Kidney (tissue), 14 donors: ENCODE data around the gene CHST12. TPM values are rescaled to one million over a fixed set of nuclear protein-coding genes. Genes with fewer than 3 reads are reported as not detected.
"Not testable (repeated sequence)": the region's sequence is repeated elsewhere in the genome, so short reads cannot be mapped to it uniquely, and the experiment has no call there.

Experiments
- DNase-seq, 5 donors: peaks; one replicate each; pipeline ENCODE4 v3.0.0-alpha.2; 2013 to 2020
- FAIRE-seq: peaks from 2 replicates; lab custom pipeline; 2012; peaks lifted over from hg19 to GRCh38; lab: Jason Lieb, UNC
- H3K27ac ChIP-seq, 2 donors: one replicate each; pipeline ENCODE4 v1.7.0; 2013; ENCODE audit warnings: low read depth in 2 of 2, low read length in 2 of 2, inconsistent platforms in 1 of 2
- H3K27me3 ChIP-seq: one replicate; pipeline ENCODE4 v1.7.1; 2013; ENCODE audit warnings: low read length, inconsistent platforms; ENCODE audit not compliant: control insufficient read depth, insufficient read depth
- H3K36me3 ChIP-seq, 3 donors: one replicate each; pipeline versions ENCODE4 v1.7.0 to v1.7.1; 2013; ENCODE audit warnings: low read length in 3 of 3, control low read depth in 1 of 3, inconsistent platforms in 1 of 3; ENCODE audit not compliant: insufficient read depth in 3 of 3, control insufficient read depth in 2 of 3
- H3K4me1 ChIP-seq, 3 donors: one replicate each; pipeline versions ENCODE4 v1.7.0 to v1.7.1; 2013; ENCODE audit warnings: low read length in 3 of 3, inconsistent platforms in 1 of 3, low read depth in 1 of 3; ENCODE audit not compliant: control insufficient read depth in 2 of 3, insufficient read depth in 2 of 3
- H3K4me3 ChIP-seq, 3 donors: one replicate each; pipeline versions ENCODE4 v1.7.0 to v1.8.1; 2013; ENCODE audit warnings: low read length in 3 of 3, control low read depth in 1 of 3, inconsistent platforms in 1 of 3
- H3K9ac ChIP-seq, 3 donors: one replicate each; pipeline versions ENCODE4 v1.7.0 to v1.7.1; 2013; ENCODE audit warnings: low read length in 3 of 3, control low read depth in 1 of 3, inconsistent platforms in 1 of 3
- H3K9me3 ChIP-seq, 3 donors: one replicate each; pipeline versions ENCODE4 v1.7.0 to v1.7.1; 2013; ENCODE audit warnings: low read length in 3 of 3, control low read depth in 1 of 3, inconsistent platforms in 1 of 3; ENCODE audit not compliant: control insufficient read depth in 2 of 3, insufficient read depth in 1 of 3
- intact Hi-C: fragments of 100-400 bp; cut with DNase I; formaldehyde crosslinking; loops from one replicate; pipeline ENCODE4 v1.11.1; 2022
- polyA plus RNA-seq: library from polyadenylated mRNA; stranded (reverse); fragments of 350-450 nt; fragmentation: Illumina TruSeq; extraction: RNeasy Lipid Tissue Mini Kit (QIAGEN cat#74804); gene quantifications from one replicate; pipeline ENCODE4 v1.2.3, GENCODE V29; 2014; ENCODE audit warnings: low read depth, low replicate concordance; ENCODE audit not compliant: insufficient read depth
- total RNA-seq: library from RNA; stranded (reverse); fragmentation: NEBNext Ultra II Directional; extraction: Animal tissue kit (Norgen Biotek cat#: 25700); gene quantifications from one replicate; pipeline ENCODE4 v1.2.1, GENCODE V29; 2021
- TF ChIP-seq, protein P1 (sequence below): IDR thresholded peaks from 3 replicates; pipeline ENCODE4 v1.5.1; 2012; ENCODE audit warnings: mild to moderate bottlenecking, moderate library complexity, borderline replicate concordance; ENCODE audit not compliant: insufficient read depth; ENCODE audit errors: extremely low read depth
- donor health status: control.
- donor health status: control.
- donor health status: control.
- donor health status: control.
- donor health status: control.
- donor health status: DM: yes; HTN: yes; CAD: no.
- donor health status: Normal renal cell carcinoma (clear cell type).

CHST12 gene
- total and polyA plus RNA-seq, 2 donors from 2014 or later = 16.3 to 25.6 TPM

DNA sequence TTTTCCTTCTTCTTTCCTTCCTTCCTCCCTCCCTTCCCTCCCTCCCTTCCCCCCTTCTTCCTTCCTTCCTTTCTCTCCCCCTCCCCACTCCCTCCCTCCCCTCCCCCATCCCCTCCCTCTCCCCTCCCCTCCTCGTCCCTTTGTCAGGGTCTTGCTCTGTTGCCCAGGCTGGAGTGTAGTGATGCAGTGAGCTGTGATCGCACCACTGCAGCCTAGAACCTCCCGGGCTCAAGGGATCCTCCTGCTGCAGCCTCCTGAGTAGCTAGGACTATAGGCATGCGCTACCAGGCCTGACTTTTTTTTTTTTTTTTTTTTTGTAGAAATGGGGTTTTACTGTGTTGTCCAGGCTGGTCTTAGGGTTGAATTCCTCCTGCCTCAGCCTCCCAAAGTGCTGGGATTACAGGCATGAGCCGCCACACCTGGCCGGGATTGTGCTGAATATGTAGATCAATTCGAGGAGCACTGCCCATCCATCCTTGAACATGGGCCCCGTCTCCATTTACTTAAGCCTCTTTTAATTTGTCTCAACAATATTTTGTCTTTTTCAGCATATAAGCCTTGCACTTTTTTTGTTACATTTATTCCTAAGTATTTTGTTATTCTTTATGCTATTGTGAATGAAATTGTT, 49.3 kb downstream of the CHST12 start:
- H3K36me3 ChIP-seq = no peaks in the 10 kb centered on the region
- TF ChIP-seq, protein P1, sequence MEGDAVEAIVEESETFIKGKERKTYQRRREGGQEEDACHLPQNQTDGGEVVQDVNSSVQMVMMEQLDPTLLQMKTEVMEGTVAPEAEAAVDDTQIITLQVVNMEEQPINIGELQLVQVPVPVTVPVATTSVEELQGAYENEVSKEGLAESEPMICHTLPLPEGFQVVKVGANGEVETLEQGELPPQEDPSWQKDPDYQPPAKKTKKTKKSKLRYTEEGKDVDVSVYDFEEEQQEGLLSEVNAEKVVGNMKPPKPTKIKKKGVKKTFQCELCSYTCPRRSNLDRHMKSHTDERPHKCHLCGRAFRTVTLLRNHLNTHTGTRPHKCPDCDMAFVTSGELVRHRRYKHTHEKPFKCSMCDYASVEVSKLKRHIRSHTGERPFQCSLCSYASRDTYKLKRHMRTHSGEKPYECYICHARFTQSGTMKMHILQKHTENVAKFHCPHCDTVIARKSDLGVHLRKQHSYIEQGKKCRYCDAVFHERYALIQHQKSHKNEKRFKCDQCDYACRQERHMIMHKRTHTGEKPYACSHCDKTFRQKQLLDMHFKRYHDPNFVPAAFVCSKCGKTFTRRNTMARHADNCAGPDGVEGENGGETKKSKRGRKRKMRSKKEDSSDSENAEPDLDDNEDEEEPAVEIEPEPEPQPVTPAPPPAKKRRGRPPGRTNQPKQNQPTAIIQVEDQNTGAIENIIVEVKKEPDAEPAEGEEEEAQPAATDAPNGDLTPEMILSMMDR = no peak
- intact Hi-C loops = no loop called here

DNA sequence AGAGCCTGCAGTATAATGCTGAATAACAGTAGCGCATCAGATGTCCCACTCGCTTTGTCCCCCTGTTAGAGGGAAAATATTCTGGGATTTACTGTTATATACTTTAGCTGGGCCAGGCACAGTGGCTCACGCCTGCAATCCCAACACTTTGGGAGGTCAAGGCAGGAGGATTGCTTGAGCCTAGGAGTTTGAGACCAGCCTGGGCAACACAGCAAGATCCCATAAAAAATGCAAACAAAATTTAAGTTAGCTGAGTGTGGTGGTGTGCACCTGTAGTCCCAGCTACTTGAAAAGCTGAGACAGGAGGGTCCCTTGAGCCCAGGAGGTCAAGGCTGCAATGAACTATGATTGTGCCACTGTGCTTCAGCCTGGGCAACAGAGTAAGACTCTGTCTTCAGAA, 50.4 kb downstream of the CHST12 start:
- H3K4me1 ChIP-seq, H3K4me3 ChIP-seq, H3K27ac ChIP-seq, H3K9me3 ChIP-seq, H3K27me3 ChIP-seq, intact Hi-C loops, H3K9ac ChIP-seq, H3K36me3 ChIP-seq, DNase-seq, FAIRE-seq: not testable (repeated sequence)

More for the DNA sequence above, 49.3 kb downstream of the CHST12 start:
- no peaks in the 10 kb centered on the region for H3K27me3 ChIP-seq
- DNase-seq (no peak), FAIRE-seq (no peak)
- peaks cover 0 to 7% (median 0%) of the 10 kb centered on the region in 3 donors for H3K4me1 ChIP-seq
- no peak overlapping the region for H3K4me3 ChIP-seq
- H3K9ac ChIP-seq = no peak overlapping the region
- no peak overlapping the region for H3K27ac ChIP-seq
- no peaks in the 10 kb centered on the region for H3K9me3 ChIP-seq

DNA sequence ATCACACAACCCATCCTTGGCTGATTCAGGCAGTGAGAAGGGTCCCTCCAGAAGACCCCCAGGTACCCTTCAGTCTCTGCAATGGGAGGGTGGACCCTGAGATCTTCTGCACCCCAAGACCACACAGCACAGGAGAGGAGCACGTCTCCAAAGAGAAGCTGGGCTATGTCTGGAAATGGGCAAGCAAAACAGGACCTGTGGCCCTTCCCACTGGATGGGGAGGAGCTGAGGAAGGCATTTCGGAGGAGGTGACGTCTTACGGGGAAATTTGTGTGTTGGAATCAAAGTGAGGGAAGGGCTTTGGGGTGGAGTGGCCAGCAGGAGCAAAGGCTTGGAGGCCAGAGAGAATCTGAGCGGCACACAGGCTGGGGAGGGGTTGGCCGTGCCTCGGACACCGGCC, 56.3 kb downstream of the CHST12 start:
- no peak for FAIRE-seq
- Histone ChIP-seq H3K4me3 (no peak overlapping the region), H3K9me3 (no peaks in the 10 kb centered on the region), H3K9ac (no peak overlapping the region), H3K4me1 (no peaks in the 10 kb centered on the region), H3K27me3 (no peaks in the 10 kb centered on the region), H3K36me3 (no peaks in the 10 kb centered on the region), H3K27ac (no peak overlapping the region)
- TF ChIP-seq, protein P1 = no peak
- no peak for DNase-seq
- intact Hi-C loops = no loop called here

DNA sequence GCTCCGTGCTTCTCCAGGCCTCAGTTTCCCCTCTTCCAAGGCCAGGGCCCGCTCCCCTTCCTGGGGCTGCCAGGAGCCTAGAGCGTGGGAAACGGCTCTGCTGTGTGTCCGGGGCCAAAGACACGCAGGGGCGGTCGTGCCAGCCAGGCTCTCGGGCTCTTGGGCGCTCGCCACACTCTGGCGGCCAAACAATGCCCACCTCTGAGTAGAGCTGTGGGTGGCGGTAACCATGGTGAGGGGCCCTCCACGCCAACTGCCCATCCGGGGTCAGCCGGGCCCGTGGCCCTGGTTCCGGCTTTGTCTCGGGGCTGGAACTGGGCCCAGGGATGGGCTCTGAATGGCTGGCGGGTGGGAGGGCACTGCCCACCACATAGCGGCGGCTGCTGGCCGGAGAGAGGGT, 56.8 kb downstream of the CHST12 start:
- FAIRE-seq (no peak), DNase-seq (peak in 1 of 5 donors; percentile 67)
- intact Hi-C loops = no loop called here
- no peak overlapping the region for H3K27ac ChIP-seq
- H3K36me3 ChIP-seq = no peaks in the 10 kb centered on the region
- no peaks in the 10 kb centered on the region for H3K4me1 ChIP-seq
- no peak overlapping the region for H3K4me3 ChIP-seq
- TF ChIP-seq, protein P1 = no peak
- H3K9me3 ChIP-seq = no peaks in the 10 kb centered on the region
- H3K9ac ChIP-seq = no peak overlapping the region
- H3K27me3 ChIP-seq = no peaks in the 10 kb centered on the region
